GM23338 (cell line): ENCODE data around the gene HVCN1. TPM values are rescaled to one million over a fixed set of nuclear protein-coding genes. Genes with fewer than 3 reads are reported as not detected.
A peak's percentile ranks its signal among the peaks of the same experiment; 100 is the strongest.

ENCODE experiments used
- ATAC-seq: fragments of 200-7000 bp; cut with Tn5 transposase; 3 replicates; pipeline ENCODE4 v1.9.1; 2020
- DNase-seq: peaks from one replicate; pipeline ENCODE4 v3.0.0-alpha.2; 2015; ENCODE audit warnings: low spot score
- H2AFZ ChIP-seq: fragments of 200-600 bp; sonication (generic); 2 replicates; pipeline ENCODE4 v1.8.0; 2016; ENCODE audit warnings: antibody characterized with exemption, mild to moderate bottlenecking, moderate library complexity
- H3F3A ChIP-seq: fragments of 200-600 bp; sonication (generic); replicated peaks from 2 replicates; pipeline ENCODE4 v1.8.0; 2017; ENCODE audit warnings: antibody characterized with exemption, mixed run types, low read depth
- H3K27ac ChIP-seq: fragments of 200-600 bp; sonication (generic); 2 replicates; pipeline ENCODE4 v1.6.1; 2016; ENCODE audit warnings: low read depth
- H3K27me3 ChIP-seq: fragments of 200-600 bp; sonication (generic); 2 replicates; pipeline ENCODE4 v1.8.0; 2016; ENCODE audit warnings: mild to moderate bottlenecking, mixed run types, moderate library complexity; ENCODE audit not compliant: insufficient read depth
- H3K36me3 ChIP-seq: fragments of 200-600 bp; sonication (generic); 2 replicates; pipeline ENCODE4 v1.8.0; 2016; ENCODE audit warnings: mild to moderate bottlenecking; ENCODE audit not compliant: insufficient read depth
- H3K4me1 ChIP-seq: fragments of 200-600 bp; sonication (generic); 2 replicates; pipeline ENCODE4 v1.8.0; 2016; ENCODE audit warnings: mild to moderate bottlenecking, moderate library complexity; ENCODE audit not compliant: insufficient read depth
- H3K4me2 ChIP-seq: fragments of 200-600 bp; sonication (generic); 2 replicates; pipeline ENCODE4 v1.7.1; 2017; ENCODE audit warnings: mixed run types
- H3K4me3 ChIP-seq: fragments of 200-600 bp; sonication (generic); 2 replicates; pipeline ENCODE4 v1.6.1; 2016; ENCODE audit warnings: mixed run types
- H3K79me2 ChIP-seq: fragments of 200-600 bp; sonication (generic); replicated peaks from 2 replicates; pipeline ENCODE4 v1.8.0; 2017; ENCODE audit warnings: mild to moderate bottlenecking; ENCODE audit not compliant: insufficient read depth
- H3K9me2 ChIP-seq: fragments of 200-600 bp; sonication (generic); 2 replicates; pipeline ENCODE4 v1.8.0; 2017; ENCODE audit not compliant: insufficient read depth
- H4K20me1 ChIP-seq: fragments of 200-600 bp; sonication (generic); replicated peaks from 2 replicates; pipeline ENCODE4 v1.8.0; 2017; ENCODE audit warnings: mild to moderate bottlenecking; ENCODE audit not compliant: insufficient read depth
- H3K27ac Mint-ChIP-seq: 2 replicates; pipeline ENCODE4 v1.8.0; 2020; ENCODE audit warnings: inconsistent platforms, mild to moderate bottlenecking, moderate library complexity, mixed read lengths
- H3K27me3 Mint-ChIP-seq: 3 replicates; pipeline ENCODE4 v1.8.0; 2022; ENCODE audit warnings: low read depth, mild to moderate bottlenecking, moderate library complexity, mixed read lengths, inconsistent platforms; ENCODE audit not compliant: insufficient read depth, poor library complexity
- H3K36me3 Mint-ChIP-seq: 3 replicates; pipeline ENCODE4 v1.8.0; 2021; ENCODE audit warnings: low read depth, mild to moderate bottlenecking, inconsistent platforms, moderate library complexity, mixed read lengths
- H3K4me1 Mint-ChIP-seq: 3 replicates; pipeline ENCODE4 v1.8.0; 2020; ENCODE audit warnings: mild to moderate bottlenecking, inconsistent platforms, mixed read lengths
- H3K4me3 Mint-ChIP-seq: 3 replicates; pipeline ENCODE4 v1.8.0; 2021; ENCODE audit warnings: moderate library complexity, mild to moderate bottlenecking, inconsistent platforms, mixed read lengths
- H3K9me3 Mint-ChIP-seq: 3 replicates; pipeline ENCODE4 v1.8.0; 2020; ENCODE audit warnings: moderate library complexity, mild to moderate bottlenecking, inconsistent platforms, mixed read lengths
- EZH2phosphoT487 ChIP-seq: fragments of 200-600 bp; sonication (generic); IDR thresholded peaks from one replicate; pipeline ENCODE4 v1.8.1; 2018; ENCODE audit warnings: antibody characterized with exemption; ENCODE audit not compliant: unreplicated experiment
- NANOG ChIP-seq: IDR thresholded peaks from 2 replicates; pipeline ENCODE4 v1.6.1; 2016; ENCODE audit warnings: antibody characterized with exemption, borderline replicate concordance
- POLR2AphosphoS5 ChIP-seq: IDR thresholded peaks from 2 replicates; pipeline ENCODE4 v1.6.1; 2016; ENCODE audit warnings: antibody characterized with exemption, low read depth
- STAT1 ChIP-seq: IDR thresholded peaks from one replicate; pipeline ENCODE4 v1.6.1; 2016; ENCODE audit warnings: antibody characterized with exemption; ENCODE audit not compliant: unreplicated experiment
- polyA plus RNA-seq: library from polyadenylated mRNA; unstranded; fragments of >200 nt; fragmentation: Nextera tagmentation; extraction: Ambion mirVana; gene quantifications from 2 replicates; pipeline ENCODE4 v1.2.1, GENCODE V29; 2016
- total RNA-seq: library from RNA; depleted of rRNA; stranded (reverse); fragments of >200 nt; shearing (Covaris generic); gene quantifications from 2 replicates; pipeline ENCODE4 v1.2.3, GENCODE V29; 2014
- TF ChIP-seq, protein P1 (sequence below), 2 experiments: fragments of 200-600 bp in 1 of 2; sonication (generic) in 1 of 2; conservative IDR thresholded peaks; 2 replicates each; pipeline versions ENCODE4 v1.5.1 to v1.6.1; 2016 to 2017; ENCODE audit warnings: antibody characterized with exemption in 2 of 2, low read depth in 2 of 2, mild to moderate bottlenecking in 2 of 2, moderate library complexity in 1 of 2
- TF ChIP-seq, protein P2 (sequence below): fragments of 250-450 bp; sonication (Bioruptor Pico); IDR thresholded peaks from 2 replicates; pipeline ENCODE4 v1.5.0; 2020; ENCODE audit warnings: mild to moderate bottlenecking, moderate library complexity

The HVCN1 gene
- total and polyA plus RNA-seq, 2 experiments from 2014 or later = 10.4 to 10.7 TPM

DNA sequence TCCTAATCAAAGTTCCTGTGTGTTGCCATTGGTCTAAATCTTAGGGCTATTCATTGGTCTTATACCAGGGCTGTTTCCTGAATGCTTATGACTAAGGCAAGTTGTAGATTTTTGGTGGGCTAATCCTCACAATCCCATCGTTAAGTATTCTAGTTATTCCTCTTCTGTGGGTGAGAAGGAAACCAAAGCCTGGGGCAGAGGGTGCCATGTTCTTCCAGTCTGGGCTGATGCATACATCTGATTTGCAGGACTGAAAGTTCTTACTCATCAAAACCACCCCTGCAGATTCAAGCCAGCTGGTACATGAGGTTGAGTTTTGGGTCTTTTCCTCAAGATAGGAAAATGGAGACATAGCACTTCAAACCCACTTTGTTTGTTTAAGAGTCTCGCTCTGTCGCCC, 28.1 kb upstream of the HVCN1 start:
- Mint-ChIP-seq H3K4me3 (no peak overlapping the region), H3K4me1 (no peaks in the 10 kb centered on the region), H3K27me3 (peaks cover 6% of the 10 kb centered on the region), H3K9me3 (no peaks in the 10 kb centered on the region), H3K36me3 (peaks cover 56% of the 10 kb centered on the region), H3K27ac (no peak overlapping the region)
- Histone ChIP-seq H3K79me2 (peaks cover 3% of the 10 kb centered on the region; the same call in 1 of the 2 replicates), H3K27me3 (no peaks in the 10 kb centered on the region), H4K20me1 (peaks cover 30% of the 10 kb centered on the region), H3K9me2 (no peaks in the 10 kb centered on the region), H3K4me3 (no peak overlapping the region), H3K27ac (peak overlapping the region; percentile 16; the same call in 1 of the 2 replicates), H3K4me2 (no peak overlapping the region), H2AFZ (no peak overlapping the region), H3F3A (0 out of 2 replicates have a peak, but pooled peaks cover 11% of the 10 kb centered on the region), H3K4me1 (no peaks in the 10 kb centered on the region), H3K36me3 (peaks cover 36% of the 10 kb centered on the region)
- ATAC-seq (no peak), DNase-seq (no peak)
- TF ChIP-seq NANOG (no peak), POLR2AphosphoS5 (0 out of 2 replicates have a peak, but pooled peaks have one; percentile 26), EZH2phosphoT487 (no peak), STAT1 (no peak)
- TF ChIP-seq, protein P1, sequence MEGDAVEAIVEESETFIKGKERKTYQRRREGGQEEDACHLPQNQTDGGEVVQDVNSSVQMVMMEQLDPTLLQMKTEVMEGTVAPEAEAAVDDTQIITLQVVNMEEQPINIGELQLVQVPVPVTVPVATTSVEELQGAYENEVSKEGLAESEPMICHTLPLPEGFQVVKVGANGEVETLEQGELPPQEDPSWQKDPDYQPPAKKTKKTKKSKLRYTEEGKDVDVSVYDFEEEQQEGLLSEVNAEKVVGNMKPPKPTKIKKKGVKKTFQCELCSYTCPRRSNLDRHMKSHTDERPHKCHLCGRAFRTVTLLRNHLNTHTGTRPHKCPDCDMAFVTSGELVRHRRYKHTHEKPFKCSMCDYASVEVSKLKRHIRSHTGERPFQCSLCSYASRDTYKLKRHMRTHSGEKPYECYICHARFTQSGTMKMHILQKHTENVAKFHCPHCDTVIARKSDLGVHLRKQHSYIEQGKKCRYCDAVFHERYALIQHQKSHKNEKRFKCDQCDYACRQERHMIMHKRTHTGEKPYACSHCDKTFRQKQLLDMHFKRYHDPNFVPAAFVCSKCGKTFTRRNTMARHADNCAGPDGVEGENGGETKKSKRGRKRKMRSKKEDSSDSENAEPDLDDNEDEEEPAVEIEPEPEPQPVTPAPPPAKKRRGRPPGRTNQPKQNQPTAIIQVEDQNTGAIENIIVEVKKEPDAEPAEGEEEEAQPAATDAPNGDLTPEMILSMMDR (conservative IDR thresholded peaks at IDR 0.05; ENCODE audit: low read depth in 2 of 2) = no peak
- TF ChIP-seq, protein P2, sequence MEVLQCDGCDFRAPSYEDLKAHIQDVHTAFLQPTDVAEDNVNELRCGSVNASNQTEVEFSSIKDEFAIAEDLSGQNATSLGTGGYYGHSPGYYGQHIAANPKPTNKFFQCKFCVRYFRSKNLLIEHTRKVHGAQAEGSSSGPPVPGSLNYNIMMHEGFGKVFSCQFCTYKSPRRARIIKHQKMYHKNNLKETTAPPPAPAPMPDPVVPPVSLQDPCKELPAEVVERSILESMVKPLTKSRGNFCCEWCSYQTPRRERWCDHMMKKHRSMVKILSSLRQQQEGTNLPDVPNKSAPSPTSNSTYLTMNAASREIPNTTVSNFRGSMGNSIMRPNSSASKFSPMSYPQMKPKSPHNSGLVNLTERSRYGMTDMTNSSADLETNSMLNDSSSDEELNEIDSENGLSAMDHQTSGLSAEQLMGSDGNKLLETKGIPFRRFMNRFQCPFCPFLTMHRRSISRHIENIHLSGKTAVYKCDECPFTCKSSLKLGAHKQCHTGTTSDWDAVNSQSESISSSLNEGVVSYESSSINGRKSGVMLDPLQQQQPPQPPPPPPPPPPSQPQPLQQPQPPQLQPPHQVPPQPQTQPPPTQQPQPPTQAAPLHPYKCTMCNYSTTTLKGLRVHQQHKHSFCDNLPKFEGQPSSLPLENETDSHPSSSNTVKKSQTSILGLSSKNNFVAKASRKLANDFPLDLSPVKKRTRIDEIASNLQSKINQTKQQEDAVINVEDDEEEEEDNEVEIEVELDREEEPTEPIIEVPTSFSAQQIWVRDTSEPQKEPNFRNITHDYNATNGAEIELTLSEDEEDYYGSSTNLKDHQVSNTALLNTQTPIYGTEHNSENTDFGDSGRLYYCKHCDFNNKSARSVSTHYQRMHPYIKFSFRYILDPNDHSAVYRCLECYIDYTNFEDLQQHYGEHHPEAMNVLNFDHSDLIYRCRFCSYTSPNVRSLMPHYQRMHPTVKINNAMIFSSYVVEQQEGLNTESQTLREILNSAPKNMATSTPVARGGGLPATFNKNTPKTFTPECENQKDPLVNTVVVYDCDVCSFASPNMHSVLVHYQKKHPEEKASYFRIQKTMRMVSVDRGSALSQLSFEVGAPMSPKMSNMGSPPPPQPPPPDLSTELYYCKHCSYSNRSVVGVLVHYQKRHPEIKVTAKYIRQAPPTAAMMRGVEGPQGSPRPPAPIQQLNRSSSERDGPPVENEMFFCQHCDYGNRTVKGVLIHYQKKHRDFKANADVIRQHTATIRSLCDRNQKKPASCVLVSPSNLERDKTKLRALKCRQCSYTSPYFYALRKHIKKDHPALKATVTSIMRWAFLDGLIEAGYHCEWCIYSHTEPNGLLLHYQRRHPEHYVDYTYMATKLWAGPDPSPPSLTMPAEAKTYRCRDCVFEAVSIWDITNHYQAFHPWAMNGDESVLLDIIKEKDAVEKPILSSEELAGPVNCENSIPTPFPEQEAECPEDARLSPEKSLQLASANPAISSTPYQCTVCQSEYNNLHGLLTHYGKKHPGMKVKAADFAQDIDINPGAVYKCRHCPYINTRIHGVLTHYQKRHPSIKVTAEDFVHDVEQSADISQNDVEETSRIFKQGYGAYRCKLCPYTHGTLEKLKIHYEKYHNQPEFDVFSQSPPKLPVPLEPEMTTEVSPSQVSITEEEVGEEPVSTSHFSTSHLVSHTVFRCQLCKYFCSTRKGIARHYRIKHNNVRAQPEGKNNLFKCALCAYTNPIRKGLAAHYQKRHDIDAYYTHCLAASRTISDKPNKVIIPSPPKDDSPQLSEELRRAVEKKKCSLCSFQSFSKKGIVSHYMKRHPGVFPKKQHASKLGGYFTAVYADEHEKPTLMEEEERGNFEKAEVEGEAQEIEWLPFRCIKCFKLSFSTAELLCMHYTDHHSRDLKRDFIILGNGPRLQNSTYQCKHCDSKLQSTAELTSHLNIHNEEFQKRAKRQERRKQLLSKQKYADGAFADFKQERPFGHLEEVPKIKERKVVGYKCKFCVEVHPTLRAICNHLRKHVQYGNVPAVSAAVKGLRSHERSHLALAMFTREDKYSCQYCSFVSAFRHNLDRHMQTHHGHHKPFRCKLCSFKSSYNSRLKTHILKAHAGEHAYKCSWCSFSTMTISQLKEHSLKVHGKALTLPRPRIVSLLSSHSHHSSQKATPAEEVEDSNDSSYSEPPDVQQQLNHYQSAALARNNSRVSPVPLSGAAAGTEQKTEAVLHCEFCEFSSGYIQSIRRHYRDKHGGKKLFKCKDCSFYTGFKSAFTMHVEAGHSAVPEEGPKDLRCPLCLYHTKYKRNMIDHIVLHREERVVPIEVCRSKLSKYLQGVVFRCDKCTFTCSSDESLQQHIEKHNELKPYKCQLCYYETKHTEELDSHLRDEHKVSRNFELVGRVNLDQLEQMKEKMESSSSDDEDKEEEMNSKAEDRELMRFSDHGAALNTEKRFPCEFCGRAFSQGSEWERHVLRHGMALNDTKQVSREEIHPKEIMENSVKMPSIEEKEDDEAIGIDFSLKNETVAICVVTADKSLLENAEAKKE (CRISPR knock-in tag) = no peak
